ENCODE results near the gene ZNF296.

ZNF296 gene

DNA sequence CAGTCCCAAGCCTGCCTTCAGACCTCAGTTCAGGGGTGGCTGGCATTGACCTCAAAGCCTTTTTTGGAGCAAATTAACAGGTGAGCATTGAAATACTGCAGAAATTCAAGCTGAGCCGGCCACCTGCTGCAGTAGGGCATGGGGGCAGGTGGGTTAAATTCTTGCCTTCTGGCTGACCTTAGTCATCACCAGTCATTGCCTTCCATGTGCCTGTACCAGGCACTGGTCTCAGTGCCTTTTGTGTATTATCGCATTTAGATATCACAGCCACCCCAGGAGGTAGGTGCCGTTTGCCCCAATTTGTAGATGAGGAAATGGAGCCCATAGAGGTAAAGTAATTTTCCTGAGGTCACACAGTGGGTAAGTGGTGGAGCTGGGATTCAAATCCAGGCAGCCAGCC lies 23.9 kb upstream of the ZNF296 start:
- TF ChIP-seq, protein P1, sequence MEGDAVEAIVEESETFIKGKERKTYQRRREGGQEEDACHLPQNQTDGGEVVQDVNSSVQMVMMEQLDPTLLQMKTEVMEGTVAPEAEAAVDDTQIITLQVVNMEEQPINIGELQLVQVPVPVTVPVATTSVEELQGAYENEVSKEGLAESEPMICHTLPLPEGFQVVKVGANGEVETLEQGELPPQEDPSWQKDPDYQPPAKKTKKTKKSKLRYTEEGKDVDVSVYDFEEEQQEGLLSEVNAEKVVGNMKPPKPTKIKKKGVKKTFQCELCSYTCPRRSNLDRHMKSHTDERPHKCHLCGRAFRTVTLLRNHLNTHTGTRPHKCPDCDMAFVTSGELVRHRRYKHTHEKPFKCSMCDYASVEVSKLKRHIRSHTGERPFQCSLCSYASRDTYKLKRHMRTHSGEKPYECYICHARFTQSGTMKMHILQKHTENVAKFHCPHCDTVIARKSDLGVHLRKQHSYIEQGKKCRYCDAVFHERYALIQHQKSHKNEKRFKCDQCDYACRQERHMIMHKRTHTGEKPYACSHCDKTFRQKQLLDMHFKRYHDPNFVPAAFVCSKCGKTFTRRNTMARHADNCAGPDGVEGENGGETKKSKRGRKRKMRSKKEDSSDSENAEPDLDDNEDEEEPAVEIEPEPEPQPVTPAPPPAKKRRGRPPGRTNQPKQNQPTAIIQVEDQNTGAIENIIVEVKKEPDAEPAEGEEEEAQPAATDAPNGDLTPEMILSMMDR (IDR thresholded peaks at IDR 0.05; ENCODE audit: low read depth, low read length): no peak
- H3K4me3 ChIP-seq (ENCODE audit: low read depth, low read length): no peak overlapping the region
- peaks cover 42% of the 10 kb centered on the region for H3K4me1 ChIP-seq
- H3K27me3 ChIP-seq: no peaks in the 10 kb centered on the region
- H3K36me3 ChIP-seq: peaks cover 18% of the 10 kb centered on the region
- H3K9me3 ChIP-seq: no peaks in the 10 kb centered on the region
- no peak for DNase-seq

DNA sequence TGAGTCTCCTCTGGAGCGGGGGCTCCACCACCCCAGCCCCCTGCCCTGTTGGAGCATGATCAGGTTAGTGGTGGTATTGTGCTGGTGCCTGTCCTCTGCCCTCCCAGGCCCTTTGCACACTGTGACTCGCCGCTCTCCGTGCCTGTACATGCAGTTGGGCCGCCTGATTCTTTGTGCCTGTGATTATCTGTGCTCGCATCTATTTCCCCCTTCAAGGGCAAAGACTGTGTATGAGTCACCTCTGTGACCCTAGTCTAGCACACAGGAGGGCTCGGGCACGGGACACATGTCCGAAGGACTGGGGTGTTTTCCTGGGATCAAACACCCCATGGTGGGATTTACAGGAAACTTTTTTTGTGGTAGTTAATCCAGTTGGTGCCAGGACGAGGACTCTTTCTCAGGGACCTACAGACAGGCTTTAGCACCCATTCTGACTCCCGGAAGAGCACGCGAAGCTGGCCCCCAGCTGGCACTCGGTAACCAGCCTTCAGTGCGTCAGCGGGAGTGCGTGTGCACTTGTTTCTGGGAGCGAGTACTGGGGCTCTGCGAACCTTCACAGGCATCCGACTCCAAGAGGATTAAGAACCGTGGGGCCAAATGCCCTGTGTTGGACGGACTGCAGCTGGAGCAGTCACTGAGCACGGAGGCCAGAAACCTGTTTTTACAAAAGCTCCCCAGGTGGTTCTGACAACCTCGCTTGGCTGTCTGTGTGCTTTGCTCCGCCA lies 23.4 kb upstream of the ZNF296 start:
- DNase-seq: no peak
- TF ChIP-seq, protein P1 (IDR thresholded peaks at IDR 0.05; ENCODE audit: low read depth, low read length): no peak

DNA sequence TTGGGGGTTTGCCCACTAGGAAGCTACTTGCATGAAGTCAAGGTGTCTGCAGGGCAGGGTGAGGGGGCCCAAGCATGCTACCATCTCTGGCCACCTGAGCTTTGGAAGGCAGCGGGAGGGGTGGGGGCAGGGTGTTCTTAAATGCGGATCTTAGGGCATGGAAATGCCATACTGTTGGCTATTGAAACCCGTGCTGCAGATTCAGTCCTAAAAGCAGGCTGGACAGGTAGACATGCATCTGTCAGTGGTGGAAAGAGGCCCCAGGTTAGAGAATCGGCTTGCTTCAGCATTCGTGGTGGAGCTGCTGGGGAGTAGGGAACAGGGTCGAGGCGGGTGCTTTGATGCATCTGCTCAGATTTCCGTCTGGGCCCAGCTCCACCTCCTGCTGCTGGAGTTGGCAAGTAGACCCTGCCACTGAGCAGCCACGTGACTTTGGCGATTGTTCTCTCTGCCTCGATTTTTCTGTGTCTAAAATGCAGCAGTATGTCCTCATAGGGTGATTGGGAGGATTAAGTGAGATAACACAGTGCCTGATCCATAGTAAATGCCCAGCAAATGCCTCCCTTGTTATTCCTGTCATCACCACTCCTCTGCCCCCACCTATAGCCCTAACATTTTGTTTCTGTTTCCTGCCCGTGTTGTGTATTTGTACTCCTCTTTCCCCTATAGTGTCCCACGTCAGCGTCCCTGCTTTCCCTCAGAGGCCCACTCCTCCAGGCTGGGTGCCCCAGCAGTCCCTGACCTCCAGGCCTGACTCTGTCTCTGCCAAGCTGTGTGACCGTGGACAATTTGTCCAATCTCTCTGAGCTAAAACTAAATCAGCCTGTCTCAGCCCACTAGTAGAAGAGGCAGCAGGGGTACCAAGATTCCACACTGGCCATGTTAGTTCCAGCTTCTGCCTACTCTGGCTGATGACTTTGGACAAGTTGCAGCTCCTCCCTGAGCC lies 22.5 kb upstream of the ZNF296 start:
- no peaks in the 10 kb centered on the region for H3K9me3 ChIP-seq
- H3K27me3 ChIP-seq: no peaks in the 10 kb centered on the region
- TF ChIP-seq, protein P1 (IDR thresholded peaks at IDR 0.05; ENCODE audit: low read depth, low read length): no peak
- peaks cover 42% of the 10 kb centered on the region for H3K4me1 ChIP-seq
- peak overlapping the region; percentile 31 for H3K4me3 ChIP-seq (ENCODE audit: low read depth, low read length)
- H3K36me3 ChIP-seq: peaks cover 18% of the 10 kb centered on the region
- DNase-seq: peak; percentile 58

More for the DNA sequence above, 23.4 kb upstream of the ZNF296 start:
- Histone ChIP-seq H3K4me1 (peaks cover 42% of the 10 kb centered on the region), H3K27me3 (no peaks in the 10 kb centered on the region), H3K36me3 (peaks cover 18% of the 10 kb centered on the region), H3K4me3 (ENCODE audit: low read depth, low read length) (no peak overlapping the region), H3K9me3 (no peaks in the 10 kb centered on the region)

DNA sequence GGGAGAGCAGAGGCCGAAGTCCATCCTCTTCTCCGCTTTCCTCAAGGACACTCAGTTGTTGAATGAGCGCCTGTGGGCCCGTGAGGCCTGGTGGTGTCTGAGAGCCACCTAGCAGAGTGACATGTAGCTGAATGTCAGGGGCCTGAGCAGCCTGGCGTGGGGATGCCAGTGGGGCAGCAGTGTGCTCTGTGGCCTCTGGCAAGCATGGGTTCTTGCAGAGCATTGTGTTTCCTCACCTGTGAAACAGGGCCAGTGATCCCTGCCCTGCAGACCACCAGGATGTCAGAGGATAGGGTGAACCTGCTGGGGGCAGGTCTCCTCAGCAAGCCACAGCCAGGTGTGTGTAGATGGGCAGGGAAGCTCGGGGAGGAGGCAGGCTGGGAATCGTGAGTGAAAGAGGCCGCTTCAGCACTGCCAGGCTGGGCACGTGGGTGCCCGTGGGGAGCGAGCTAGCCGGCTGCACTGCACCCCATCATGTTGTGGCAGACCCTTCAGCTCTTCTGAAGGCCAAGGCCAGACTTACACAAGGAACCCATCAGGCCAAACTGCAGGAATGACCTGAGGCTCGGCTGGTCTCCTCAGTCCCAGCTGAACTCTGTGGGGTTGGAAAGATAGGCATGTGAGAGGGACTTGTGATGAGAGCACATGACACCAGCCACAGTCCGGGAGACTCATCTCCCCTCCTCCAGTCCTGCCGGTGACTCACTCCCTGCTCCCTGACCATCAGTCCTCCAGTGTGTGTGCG lies 21.7 kb upstream of the ZNF296 start:
- Histone ChIP-seq H3K36me3 (peaks cover 18% of the 10 kb centered on the region), H3K27me3 (no peaks in the 10 kb centered on the region), H3K4me3 (ENCODE audit: low read depth, low read length) (peak overlapping the region; percentile 31), H3K4me1 (peaks cover 37% of the 10 kb centered on the region), H3K9me3 (no peaks in the 10 kb centered on the region)
- TF ChIP-seq, protein P1 (IDR thresholded peaks at IDR 0.05; ENCODE audit: low read depth, low read length): no peak
- peak; percentile 77 for DNase-seq

GRCh38 chr19:45097450-45097775 lies 21.1 kb upstream of the ZNF296 start:
- Histone ChIP-seq H3K27me3 (no peaks in the 10 kb centered on the region), H3K36me3 (peaks cover 18% of the 10 kb centered on the region), H3K4me1 (peaks cover 34% of the 10 kb centered on the region), H3K4me3 (ENCODE audit: low read depth, low read length) (no peak overlapping the region), H3K9me3 (no peaks in the 10 kb centered on the region)
- TF ChIP-seq, protein P1 (IDR thresholded peaks at IDR 0.05; ENCODE audit: low read depth, low read length): no peak
- no peak for DNase-seq
